ENCODE measurements around the gene ZNF202. TPM values are rescaled to one million over a fixed set of nuclear protein-coding genes. Genes with fewer than 3 reads are reported as not detected.
A peak's percentile ranks its signal among the peaks of the same experiment; 100 is the strongest.
"Not testable (repeated sequence)": the region's sequence is repeated elsewhere in the genome, so short reads cannot be mapped to it uniquely, and the experiment has no call there.

The ZNF202 gene
- polyA plus RNA-seq, 5 donors, result 16.6 to 25.1 (median 22.4) TPM

- DNase-seq, result no peak
Measured at GRCh38 chr11:123742031-123742723, 717 bp upstream of the ZNF202 start.

GRCh38 chr11:123740787-123741158 is 687 bp downstream of the ZNF202 start:
- DNase-seq, result no peak

GRCh38 chr11:123738374-123738773 is 3.1 kb downstream of the ZNF202 start:
- no peak for DNase-seq

DNA sequence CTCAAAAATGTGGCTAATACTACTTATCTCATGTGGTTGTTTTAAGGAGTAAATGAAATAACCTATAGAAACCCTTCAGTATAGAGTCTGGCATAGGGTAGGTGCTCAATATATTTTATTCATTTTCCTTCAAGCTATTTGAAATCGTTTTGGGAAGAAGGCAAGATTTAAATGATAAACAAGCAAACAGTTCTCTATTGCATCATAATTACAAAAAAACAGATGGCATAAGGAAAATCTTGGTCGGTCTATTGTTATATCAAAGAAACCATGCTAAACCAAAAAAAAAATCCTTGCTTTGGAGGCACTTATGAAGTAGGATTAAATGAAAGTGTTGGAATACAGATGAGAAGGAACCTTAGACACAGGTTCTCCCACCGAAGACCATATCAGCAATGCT is 4.7 kb downstream of the ZNF202 start:
- DNase-seq, result no peak

- no peak for DNase-seq
Measured at GRCh38 chr11:123729602-123730001, 11.9 kb downstream of the ZNF202 start.

- no peak for DNase-seq
Measured at GRCh38 chr11:123725995-123726655, 15.3 kb downstream of the ZNF202 start.

DNA sequence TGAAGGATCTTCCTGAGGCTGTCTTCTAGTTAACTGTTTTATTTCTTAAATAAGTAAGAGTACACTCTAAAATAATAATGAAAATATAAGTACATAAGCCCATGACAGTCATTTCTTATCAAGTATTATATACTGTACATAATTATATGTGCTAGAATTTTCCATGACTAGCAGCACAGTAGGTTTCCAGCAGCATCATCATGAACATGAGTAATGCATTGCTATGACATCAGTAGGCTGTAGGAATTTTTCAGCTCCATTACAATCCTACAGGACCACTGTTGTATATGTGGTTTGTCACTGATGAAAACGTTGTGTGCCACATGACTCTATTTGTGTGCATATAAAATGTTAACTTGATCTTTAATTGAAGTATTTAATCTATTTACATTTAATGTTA is 22.0 kb downstream of the ZNF202 start:
- DNase-seq, result no peak

DNA sequence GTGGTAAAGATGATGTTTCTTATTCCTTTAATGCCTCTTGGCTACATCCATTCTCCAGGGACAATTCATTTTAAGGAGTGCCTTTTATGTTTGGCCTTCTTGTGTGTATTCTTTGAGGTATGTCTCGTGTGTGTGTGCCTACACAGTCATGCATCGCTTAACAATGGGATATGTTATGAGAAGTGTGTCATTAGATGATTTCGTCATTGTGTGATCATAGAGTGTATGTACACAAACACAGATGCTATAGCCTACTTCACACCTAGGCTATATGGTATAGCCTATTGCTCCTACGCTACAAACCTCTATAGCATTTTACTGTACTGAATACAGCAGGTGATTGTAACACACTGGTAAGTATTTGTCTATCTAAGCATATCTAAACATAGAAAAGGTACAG is 23.0 kb downstream of the ZNF202 start:
- DNase-seq, result no peak

GRCh38 chr11:123718063-123718462 is 23.4 kb downstream of the ZNF202 start:
- DNase-seq, result no peak

- not testable (repeated sequence) for DNase-seq
Measured at GRCh38 chr11:123712627-123713026, 28.8 kb downstream of the ZNF202 start.

DNA sequence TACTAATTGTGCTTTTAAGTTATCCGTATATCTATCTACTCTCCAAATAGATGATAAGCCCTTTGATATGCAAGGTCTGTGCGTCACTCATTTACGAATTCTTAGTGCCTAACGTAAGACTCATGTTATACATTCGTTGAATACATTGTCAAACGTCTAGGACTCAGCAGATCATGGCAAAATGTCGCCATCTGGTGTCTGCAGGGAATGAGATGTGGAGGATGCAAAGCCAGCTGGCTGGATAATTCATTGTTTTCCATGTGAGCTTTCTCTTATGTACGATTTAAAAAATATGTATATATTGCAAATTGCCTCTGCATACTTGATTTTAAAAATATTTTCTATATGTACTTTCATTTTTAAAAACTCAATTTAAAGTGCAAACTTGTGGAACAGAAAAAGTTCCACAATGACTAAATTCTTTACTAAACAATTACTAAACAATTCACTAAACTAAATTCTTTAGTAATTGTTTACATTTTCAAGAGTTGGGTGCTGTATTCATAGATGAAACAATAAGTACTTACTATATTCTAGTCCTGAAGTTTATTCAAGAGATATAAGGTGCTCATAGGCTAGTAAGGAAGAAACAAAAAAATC is 33.8 kb downstream of the ZNF202 start:
- peak; percentile 36 to 59 for DNase-seq

- DNase-seq, result no peak
Measured at GRCh38 chr11:123707206-123707605, 34.3 kb downstream of the ZNF202 start.

DNA sequence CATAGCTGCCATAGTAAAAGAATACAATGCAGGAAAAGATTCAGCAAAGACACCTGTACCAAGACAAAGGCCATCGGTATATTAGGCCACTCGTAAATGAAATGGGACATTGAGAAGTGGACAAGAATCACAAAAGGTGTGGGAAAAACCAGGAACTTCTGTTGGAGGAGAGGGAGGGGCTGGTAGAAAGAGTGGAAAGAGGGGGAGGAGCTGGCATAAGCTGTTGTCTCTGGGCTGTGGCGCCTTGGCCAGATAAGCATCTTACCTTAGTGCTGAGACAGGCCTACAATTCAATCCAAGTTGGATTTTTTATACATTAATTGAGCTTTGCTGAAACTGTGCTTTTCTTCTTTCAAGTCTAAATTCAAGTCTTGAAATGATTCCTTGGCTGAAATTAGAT is 37.1 kb downstream of the ZNF202 start:
- DNase-seq, result no peak

- DNase-seq, result no peak
Measured at GRCh38 chr11:123702696-123703095, 38.8 kb downstream of the ZNF202 start.

- peak in 1 of 2 donors; percentile 1 for DNase-seq
Measured at GRCh38 chr11:123702139-123702538, 39.3 kb downstream of the ZNF202 start.

GRCh38 chr11:123700772-123701171 is 40.7 kb downstream of the ZNF202 start:
- DNase-seq, result no peak

DNA sequence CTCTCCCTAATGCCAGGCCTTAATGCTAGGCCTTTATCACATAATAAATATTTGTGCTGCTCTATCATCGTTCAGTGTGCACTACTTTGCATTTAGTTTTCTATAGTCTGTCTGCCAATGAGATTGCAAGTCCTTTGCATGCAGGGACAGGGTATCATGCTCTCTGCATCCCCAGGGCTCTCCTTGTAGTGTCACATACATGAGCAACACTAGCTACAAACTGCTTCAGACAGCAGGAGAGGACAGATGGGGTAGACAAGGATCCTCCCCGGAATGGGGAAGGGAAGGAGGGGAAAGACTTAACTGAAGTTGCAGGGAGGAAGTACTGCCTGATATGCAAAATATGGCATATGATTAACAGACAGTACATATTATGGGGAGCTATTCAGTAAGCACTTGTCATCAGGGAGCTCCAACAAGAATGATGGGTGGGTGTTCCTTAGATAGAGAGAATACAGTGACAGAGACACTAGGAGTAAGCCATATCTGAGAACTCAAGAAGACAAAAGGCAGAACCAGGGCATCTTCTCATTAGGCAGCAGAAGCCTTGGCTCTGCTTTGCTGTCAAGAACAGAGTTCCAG is 42.8 kb downstream of the ZNF202 start:
- no peak for DNase-seq

- DNase-seq, result no peak
Measured at GRCh38 chr11:123696183-123696582, 45.3 kb downstream of the ZNF202 start.

DNA sequence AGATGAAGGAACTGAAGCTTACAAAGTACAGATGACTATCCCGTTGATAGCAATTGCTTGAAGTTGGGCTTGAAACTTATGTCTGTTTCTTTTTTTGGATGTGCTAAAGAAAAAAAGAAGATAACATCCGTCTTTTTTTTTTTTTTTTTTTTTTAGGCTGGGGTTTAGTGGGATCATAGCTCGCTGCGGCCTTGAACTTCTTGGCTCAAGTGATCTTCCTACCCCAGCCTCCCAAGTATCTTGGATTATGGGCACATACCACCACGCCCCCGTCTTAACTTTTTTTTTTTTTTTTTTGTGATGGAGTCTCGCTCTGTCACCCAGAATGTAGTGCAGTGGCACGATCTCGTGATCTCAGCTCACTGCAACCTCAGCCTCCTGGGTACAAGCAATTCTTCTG is 46.2 kb downstream of the ZNF202 start:
- DNase-seq, result no peak

- no peak for DNase-seq
Measured at GRCh38 chr11:123694551-123694950, 46.9 kb downstream of the ZNF202 start.

- DNase-seq, result no peak
Measured at GRCh38 chr11:123692961-123693360, 48.5 kb downstream of the ZNF202 start.

GRCh38 chr11:123690485-123690884 is 51.0 kb downstream of the ZNF202 start:
- DNase-seq, result no peak

GRCh38 chr11:123684601-123685000 is 56.9 kb downstream of the ZNF202 start:
- no peak for DNase-seq
